ENCODE measurements around the gene RTRAF. TPM values are rescaled to one million over a fixed set of nuclear protein-coding genes. Genes with fewer than 3 reads are reported as not detected.

Gene RTRAF
- polyA plus RNA-seq, 1 donor (not counting 4 experiments of a cell fraction or from before 2014, with no cell fraction given) = 255 TPM

DNA sequence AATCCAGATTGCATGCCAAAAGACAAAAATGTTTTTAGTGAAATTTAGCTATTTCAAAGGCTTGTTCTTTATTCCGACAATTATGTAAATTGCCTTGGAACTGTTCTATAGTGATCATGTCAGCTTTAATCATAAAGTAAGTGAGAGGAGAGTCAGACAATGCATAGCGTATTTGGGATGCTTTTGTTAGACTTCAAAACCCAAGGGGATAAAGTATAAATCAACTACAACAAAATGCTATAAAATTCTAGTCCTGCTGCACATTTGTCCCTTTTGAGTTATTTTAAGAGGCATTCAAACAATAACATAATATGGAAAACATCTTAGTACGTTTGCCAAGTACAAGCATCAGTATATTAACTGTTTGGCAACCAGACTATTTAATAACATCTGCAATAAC, 11.3 kb downstream of the RTRAF start:
- Histone ChIP-seq H3K9me3 (ENCODE audit: control insufficient read depth, low read depth, low read length) (no peaks in the 10 kb centered on the region), H3K4me1 (ENCODE audit: control insufficient read depth, extremely low read depth, insufficient read depth, low read length) (no peaks in the 10 kb centered on the region), H3K4me3 (ENCODE audit: control insufficient read depth in 2 of 3, extremely low read depth in 1 of 3, insufficient read depth in 2 of 3, low read depth in 1 of 3, low read length in 3 of 3) (no peak overlapping the region), H2AFZ (ENCODE audit: control insufficient read depth, low read length) (no peak overlapping the region), H3K9me1 (ENCODE audit: control insufficient read depth, extremely low read depth, insufficient read depth, low read length) (no peaks in the 10 kb centered on the region), H3K36me3 (ENCODE audit: control insufficient read depth in 2 of 2, extremely low read depth in 1 of 2, insufficient read depth in 2 of 2, low read length in 2 of 2) (peaks cover 15 to 26% of the 10 kb centered on the region in 2 experiments), H3K79me2 (ENCODE audit: control insufficient read depth, insufficient read depth, low read length) (peaks cover 8% of the 10 kb centered on the region), H4K20me1 (ENCODE audit: control insufficient read depth, extremely low read depth, insufficient read depth, low read length) (no peaks in the 10 kb centered on the region), H3K27me3 (ENCODE audit: control insufficient read depth, extremely low read depth, insufficient read depth, low read length) (no peaks in the 10 kb centered on the region), H3K9ac (ENCODE audit: control insufficient read depth, extremely low read depth, insufficient read depth, low read length) (no peak overlapping the region), H3K4me2 (ENCODE audit: control insufficient read depth, extremely low read depth, insufficient read depth, low read depth, low read length) (no peak overlapping the region), H3K27ac (ENCODE audit: control insufficient read depth, insufficient read depth, low read length) (no peak overlapping the region)
- FAIRE-seq = no peak
- no peak for TF ChIP-seq EZH2 (IDR thresholded peaks at IDR 0.05; ENCODE audit: low read length)
- TF ChIP-seq CTCF (optimal IDR thresholded peaks at IDR 0.05 in 1 of 3, IDR thresholded peaks at IDR 0.05 in 1 of 3, conservative IDR thresholded peaks at IDR 0.05 in 1 of 3; ENCODE audit: extremely low read depth in 1 of 3, insufficient read depth in 2 of 3, low read length in 3 of 3) = no peak
- DNase-seq (ENCODE audit: low read depth, low spot score) = no peak
- dilution Hi-C loops (cut with MboI; ENCODE audit: extremely low pct_ligation_motif_present, low sequenced_read_pairs) = no loop called here

GRCh38 chr14:52002542-52002941, 13.2 kb downstream of the RTRAF start:
- TF ChIP-seq EZH2 (IDR thresholded peaks at IDR 0.05; ENCODE audit: low read length) = no peak
- TF ChIP-seq CTCF (optimal IDR thresholded peaks at IDR 0.05 in 1 of 3, IDR thresholded peaks at IDR 0.05 in 1 of 3, conservative IDR thresholded peaks at IDR 0.05 in 1 of 3; ENCODE audit: extremely low read depth in 1 of 3, insufficient read depth in 2 of 3, low read length in 3 of 3) = no peak
- Histone ChIP-seq H4K20me1 (ENCODE audit: control insufficient read depth, extremely low read depth, insufficient read depth, low read length) (no peaks in the 10 kb centered on the region), H3K9me3 (ENCODE audit: control insufficient read depth, low read depth, low read length) (no peaks in the 10 kb centered on the region), H2AFZ (ENCODE audit: control insufficient read depth, low read length) (no peak overlapping the region), H3K9ac (ENCODE audit: control insufficient read depth, extremely low read depth, insufficient read depth, low read length) (no peak overlapping the region), H3K9me1 (ENCODE audit: control insufficient read depth, extremely low read depth, insufficient read depth, low read length) (no peaks in the 10 kb centered on the region), H3K4me2 (ENCODE audit: control insufficient read depth, extremely low read depth, insufficient read depth, low read depth, low read length) (no peak overlapping the region), H3K4me1 (ENCODE audit: control insufficient read depth, extremely low read depth, insufficient read depth, low read length) (no peaks in the 10 kb centered on the region), H3K36me3 (ENCODE audit: control insufficient read depth in 2 of 2, extremely low read depth in 1 of 2, insufficient read depth in 2 of 2, low read length in 2 of 2) (peaks cover 15 to 21% of the 10 kb centered on the region in 2 experiments), H3K27ac (ENCODE audit: control insufficient read depth, insufficient read depth, low read length) (no peak overlapping the region), H3K27me3 (ENCODE audit: control insufficient read depth, extremely low read depth, insufficient read depth, low read length) (no peaks in the 10 kb centered on the region), H3K4me3 (ENCODE audit: control insufficient read depth in 2 of 3, extremely low read depth in 1 of 3, insufficient read depth in 2 of 3, low read depth in 1 of 3, low read length in 3 of 3) (no peak overlapping the region), H3K79me2 (ENCODE audit: control insufficient read depth, insufficient read depth, low read length) (no peaks in the 10 kb centered on the region)
- DNase-seq (ENCODE audit: low read depth, low spot score) (no peak), FAIRE-seq (no peak)
- dilution Hi-C loops (cut with MboI; ENCODE audit: extremely low pct_ligation_motif_present, low sequenced_read_pairs) = no loop called here
